Amniotic epithelial cell (primary cell): ENCODE measurements around the gene ADD1.

Experiments
- DNase-seq: peaks from one replicate; pipeline ENCODE4 v3.0.0-alpha.2; 2010; ENCODE audit warnings: low read depth

Gene ADD1

GRCh38 chr4:2820216-2820982 lies 23.2 kb upstream of the ADD1 start:
- DNase-seq: no peak

GRCh38 chr4:2822461-2823300 lies 21.0 kb upstream of the ADD1 start:
- DNase-seq: no peak

- no peak for DNase-seq
Measured at GRCh38 chr4:2823301-2823670, 20.4 kb upstream of the ADD1 start.

DNA sequence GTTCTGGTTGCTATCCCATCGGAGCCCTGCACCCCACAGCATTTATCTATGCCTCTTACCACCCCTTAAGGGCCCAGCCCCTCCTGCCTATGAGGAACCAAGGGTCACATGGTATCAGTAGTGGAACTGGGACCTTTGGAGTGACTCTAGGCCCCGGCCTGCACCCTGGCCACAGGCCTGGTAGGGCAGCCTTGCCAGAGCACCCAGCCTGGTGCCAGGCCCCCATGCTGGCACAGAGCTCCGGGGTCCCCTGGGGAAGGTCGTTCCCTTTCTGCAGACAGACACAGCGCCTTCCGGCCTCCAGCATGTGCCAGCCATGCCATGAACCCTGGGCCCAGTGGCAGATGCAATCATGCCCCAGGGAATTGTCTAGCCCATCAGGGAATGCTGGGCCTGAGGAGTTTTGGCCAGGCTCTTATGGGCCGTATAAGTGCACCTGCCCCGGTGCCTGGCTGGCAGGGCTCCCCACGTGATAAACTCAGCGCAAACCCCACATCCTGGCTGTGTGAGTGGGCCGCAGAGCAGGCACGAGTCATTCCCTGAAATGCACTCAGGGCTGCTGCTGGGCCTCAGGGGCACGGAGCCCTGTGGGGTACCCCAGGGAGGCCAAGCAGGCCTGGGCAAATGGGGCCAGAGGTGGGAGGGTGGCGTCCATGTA lies 19.8 kb upstream of the ADD1 start:
- DNase-seq: no peak

DNA sequence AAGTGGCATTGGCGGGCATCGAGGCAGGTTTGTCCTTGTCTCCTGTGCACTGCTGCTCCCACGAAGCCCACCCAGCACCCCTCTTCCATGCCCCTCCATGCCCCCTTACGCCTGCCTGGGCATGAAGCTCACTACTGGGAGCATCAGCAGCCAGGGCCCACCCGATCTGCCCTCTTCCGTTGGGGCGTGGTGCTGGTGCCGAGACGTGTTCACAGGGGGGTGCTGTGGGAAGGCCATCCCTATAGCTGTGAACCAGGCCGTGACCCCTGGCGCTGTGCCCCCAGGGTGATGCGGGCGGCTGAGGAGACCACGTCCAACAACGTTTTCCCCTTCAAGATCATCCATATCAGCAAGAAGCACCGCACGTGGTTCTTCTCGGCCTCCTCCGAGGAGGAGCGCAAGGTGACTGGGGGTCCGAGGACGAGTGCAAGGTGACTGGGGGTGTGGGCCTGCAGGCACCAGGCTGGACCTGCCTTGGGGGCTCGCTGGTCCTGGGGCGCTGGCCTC lies 19.3 kb upstream of the ADD1 start:
- DNase-seq: no peak

GRCh38 chr4:2824836-2825381 lies 18.7 kb upstream of the ADD1 start:
- DNase-seq: no peak

DNA sequence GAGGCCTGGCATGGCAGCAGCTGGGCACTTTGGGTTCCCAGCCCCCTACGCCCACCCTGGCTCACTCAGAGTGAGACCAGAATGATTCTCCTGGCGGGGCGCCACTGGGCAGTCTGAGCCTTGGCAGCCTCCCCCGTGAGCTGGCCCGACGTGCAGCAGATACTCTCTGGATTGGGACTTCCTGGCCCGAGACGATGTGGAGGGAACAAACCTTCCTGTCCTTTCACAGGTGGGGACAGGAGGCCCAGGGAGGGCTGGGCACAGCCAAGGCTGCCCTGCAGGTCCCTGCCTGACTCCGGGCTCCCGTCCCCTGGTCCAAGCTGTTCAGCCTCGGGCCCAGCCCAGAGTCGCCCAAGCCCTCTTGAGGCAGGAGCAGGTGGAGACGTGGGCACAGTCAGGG lies 17.9 kb upstream of the ADD1 start:
- no peak for DNase-seq

GRCh38 chr4:2827071-2827873 lies 16.4 kb upstream of the ADD1 start:
- no peak for DNase-seq

DNA sequence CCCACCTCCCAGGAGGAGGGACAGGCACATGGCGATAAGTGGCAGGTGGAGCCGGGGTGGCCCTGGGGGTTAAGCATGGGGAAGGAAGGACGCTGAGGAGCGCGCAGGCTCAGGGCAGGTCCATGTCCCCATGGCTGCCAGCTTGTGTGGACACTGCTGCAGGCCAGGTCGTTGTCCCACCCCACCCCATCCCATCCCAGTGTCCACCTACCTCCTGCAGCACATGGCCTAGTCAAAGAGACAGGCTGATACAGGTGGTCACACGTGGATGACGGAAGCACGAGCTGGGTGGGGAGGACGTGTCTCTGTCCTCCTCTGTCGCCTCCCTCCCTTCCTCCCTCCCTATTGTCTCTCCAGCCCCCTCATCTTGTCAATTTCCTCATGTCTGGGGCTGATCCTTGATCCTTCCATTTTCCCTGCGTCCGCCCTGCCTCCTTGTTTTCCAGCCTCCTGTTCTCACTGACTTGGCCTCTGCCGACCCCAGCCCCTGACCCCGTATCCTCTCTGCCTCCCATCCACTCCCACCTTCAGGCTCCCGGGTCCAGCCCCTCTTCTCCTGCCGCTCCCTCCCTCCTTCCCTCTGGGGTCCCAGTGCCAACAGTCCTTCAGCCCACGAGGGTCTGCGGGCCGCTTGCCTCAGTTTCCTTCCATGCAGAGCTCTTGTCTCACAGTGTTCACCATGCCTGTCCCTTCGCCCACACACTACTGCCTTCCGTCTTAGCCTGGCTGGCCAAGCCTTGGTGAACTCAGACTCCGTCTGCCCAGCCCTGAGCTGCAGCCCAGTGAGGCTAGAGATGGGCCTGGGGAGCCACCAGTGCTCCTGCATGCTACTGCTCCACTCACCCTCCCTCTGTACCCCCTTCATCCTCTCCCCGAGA lies 15.5 kb upstream of the ADD1 start:
- no peak for DNase-seq

DNA sequence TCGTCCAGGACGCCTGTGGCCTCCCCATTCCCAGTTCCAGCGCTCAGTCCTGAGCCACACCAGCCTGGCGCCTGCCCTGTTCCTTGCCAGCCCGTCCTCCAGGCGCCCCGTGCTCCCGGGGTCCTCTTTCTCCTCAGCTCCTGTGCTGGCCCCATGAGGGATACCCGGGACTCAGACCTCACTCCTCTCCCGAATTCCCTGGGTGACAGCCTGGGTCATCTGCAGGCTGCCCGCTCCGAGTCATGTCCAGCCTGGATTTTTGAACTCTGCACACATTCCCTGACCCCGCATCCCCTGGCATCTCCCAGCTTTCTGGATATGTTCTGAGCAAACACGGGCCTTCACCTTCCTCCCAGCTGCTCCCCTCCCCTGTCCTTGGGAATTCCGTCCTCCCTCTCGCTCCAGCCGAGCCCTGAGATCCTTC lies 14.9 kb upstream of the ADD1 start:
- DNase-seq: no peak

- no peak for DNase-seq
Measured at GRCh38 chr4:2829321-2829932, 14.2 kb upstream of the ADD1 start.

DNA sequence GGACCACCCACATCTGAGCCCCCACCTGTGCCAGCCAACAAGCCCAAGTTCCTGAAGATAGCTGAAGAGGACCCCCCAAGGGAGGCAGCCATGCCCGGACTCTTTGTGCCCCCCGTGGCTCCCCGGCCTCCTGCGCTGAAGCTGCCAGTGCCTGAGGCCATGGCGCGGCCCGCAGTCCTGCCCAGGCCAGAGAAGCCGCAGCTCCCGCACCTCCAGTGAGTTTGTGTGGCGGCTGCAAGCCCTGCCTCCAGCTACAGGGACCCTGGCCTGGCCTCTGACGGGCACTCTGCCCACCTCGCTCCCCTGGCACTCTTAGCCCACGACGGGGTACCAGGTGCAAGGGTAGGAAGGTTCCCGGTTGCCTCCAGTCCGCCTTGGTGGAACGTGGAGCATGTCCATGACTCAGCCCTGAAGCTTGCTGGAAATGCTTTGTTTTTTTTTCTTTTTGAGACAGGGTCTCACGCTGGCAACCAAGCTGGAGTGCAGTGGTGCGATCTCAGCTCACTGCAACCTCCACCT lies 13.7 kb upstream of the ADD1 start:
- DNase-seq: peak; percentile 42

DNA sequence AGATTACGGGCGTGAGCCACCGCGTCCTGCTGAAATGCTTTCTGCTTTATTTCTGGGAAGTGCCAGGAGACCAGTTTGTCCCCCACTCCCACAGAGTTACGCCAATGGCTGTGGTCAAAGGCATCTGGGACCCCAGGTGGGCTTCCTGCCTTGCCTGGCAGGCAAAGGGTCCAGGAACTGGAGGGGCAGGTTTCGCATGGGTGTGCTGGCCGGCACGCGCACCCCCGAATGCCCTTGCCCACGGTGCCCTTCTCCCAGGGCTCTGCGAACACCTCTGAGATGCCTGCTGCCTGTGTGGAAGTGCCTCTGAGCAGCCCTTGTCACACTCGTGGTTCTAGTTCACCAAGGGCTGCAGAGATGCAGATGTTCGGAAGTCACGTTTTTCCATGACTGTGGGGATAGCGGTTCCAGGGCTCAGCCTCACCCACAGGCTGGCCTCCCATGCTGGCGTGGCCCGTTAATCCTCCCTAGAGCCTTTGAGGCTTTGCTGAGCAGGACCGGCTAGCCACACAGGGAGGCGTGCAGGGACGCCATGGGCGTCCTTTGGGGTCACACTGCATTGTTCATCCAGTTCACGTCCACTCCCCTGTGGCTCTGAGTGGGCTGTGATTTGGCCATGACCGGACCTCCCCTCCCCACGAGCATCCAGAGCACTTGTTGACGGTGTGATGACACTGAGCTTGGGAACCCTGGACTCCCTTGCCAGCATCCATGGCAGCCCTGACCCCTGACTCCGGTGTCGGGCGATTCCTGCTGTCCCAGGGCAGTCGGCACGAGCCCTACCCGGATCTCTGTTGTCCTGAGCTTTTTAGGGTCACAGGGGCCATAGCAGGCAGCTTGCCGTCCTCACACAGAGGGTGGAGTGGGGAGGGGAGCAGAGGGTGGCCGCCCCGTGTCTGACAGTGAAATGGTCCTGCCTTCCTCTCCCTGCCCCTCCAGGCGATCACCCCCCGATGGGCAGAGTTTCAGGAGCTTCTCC lies 12.7 kb upstream of the ADD1 start:
- DNase-seq: no peak

- DNase-seq: no peak
Measured at GRCh38 chr4:2831611-2832308, 11.9 kb upstream of the ADD1 start.

GRCh38 chr4:2832309-2832980 lies 11.2 kb upstream of the ADD1 start:
- no peak for DNase-seq

GRCh38 chr4:2832981-2833670 lies 10.5 kb upstream of the ADD1 start:
- DNase-seq: no peak

DNA sequence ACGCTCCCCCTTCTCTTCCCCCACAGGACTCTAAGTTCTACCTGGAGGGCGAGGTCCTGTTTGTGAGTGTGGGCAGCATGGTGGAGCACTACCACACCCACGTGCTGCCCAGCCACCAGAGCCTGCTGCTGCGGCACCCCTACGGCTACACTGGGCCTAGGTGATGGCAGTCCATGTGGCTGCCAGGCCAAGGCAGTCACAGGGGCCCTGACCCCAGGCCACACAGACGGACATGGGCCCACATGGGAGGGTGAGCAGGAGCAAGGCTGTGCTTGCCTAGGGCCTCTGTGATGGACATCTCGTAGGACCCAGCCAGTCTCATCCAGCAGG lies 10.0 kb upstream of the ADD1 start:
- no peak for DNase-seq
